HTR-8/SVneo (cell line): ENCODE measurements around the gene CRELD2.

ENCODE experiments used
- DNase-seq: peaks from one replicate; pipeline ENCODE4 v3.0.0; 2011; ENCODE audit warnings: low spot score, mixed read lengths; ENCODE audit not compliant: insufficient read length
- FAIRE-seq: peaks from 2 replicates; lab custom pipeline; 2011; peaks lifted over from hg19 to GRCh38; lab: Jason Lieb, UNC

Gene CRELD2

GRCh38 chr22:49953027-49953679 is 34.7 kb downstream of the CRELD2 start:
- peak; percentile 38 for FAIRE-seq

GRCh38 chr22:49953680-49954344 is 35.4 kb downstream of the CRELD2 start:
- no peak for DNase-seq
- no peak for FAIRE-seq

More at GRCh38 chr22:49953027-49953679, 34.7 kb downstream of the CRELD2 start:
- DNase-seq, result no peak

DNA sequence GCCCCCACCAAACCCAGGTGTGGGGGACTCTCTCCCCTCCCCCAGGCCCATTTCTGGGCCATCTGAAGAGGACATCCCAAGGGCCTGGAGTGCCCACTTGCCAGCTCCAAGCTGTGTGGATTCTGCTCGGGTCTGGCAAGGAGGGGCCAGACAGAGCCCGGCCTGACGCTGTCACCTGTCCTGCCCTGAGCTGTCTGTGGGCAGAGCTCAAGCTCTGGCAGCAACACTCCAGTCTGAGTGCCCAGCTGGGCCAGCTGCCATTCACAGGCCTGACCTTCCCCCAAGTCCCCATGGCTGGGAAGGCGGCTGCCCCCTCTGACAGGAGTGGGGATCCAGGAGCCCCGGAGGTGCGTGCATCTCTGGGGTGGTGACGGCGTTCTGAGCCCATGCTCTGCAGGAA is 35.9 kb downstream of the CRELD2 start:
- DNase-seq (no peak), FAIRE-seq (no peak)

- FAIRE-seq, result no peak
Observed at GRCh38 chr22:49954991-49955580, 36.7 kb downstream of the CRELD2 start.

GRCh38 chr22:49955581-49956417 is 37.4 kb downstream of the CRELD2 start:
- DNase-seq (no peak), FAIRE-seq (no peak)

More at GRCh38 chr22:49954991-49955580, 36.7 kb downstream of the CRELD2 start:
- DNase-seq, result no peak

DNA sequence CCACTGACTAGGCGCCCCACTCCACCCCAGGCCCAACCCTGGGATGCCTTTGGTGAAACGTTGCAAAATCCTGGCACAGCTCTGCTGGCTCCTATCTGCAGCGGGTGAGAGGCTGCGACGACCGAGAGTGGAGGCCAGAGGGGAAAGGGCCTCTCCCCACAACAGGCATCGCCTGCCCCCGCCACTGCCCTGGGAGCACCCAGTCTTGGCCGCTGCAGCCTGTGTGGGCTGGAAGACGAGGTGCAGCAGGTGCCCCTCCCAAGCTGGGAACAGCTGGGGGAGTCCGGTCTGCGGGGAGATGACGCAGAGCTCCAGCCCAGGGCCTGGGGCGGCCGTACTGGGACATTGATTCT is 38.0 kb downstream of the CRELD2 start:
- no peak for DNase-seq
- no peak for FAIRE-seq

DNA sequence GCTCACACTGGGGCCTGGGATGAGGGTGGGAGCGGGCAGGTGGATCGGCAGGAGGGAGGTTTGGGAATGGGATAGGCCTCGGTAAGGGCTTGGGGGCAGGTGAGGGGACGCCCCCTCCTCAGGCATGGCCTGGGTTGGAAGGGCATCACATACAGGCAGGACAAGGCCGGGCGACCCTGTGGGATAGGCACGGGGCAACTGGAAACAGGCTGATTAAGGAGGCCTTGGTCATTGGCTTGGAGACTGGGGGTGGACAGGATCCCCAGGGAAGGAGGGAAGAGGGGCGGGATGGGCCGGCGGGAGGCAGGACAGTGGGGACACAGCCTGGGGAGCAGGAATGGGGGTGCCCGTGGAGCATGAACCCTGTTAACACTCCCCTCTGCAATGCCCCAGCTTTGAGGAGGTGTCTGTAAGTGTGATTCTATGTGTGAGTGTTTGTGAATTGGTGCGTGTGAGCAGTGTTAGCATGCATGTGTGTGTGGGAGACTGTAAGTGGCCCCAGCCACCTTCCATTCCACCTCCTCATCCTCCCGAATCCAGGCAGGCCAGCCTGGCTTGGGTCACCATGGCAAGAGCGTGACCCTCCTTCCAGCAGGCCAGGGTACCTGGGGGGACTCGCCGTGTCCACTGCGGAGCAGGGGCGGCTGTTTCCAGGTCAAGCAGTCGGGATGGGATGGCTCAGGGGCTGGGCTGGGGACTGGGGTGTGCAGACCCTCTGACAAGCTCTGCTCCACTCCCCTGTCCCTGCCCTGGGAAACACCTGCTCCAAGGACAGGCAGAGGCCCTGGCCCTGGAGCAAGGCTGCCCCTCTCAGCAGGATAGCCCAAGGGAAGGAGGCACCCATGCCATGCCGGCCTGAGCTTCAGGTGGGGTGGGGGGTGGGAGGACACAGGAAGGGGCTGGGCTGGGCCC is 38.7 kb downstream of the CRELD2 start:
- no peak for DNase-seq
- FAIRE-seq, result no peak

GRCh38 chr22:49957826-49958365 is 39.5 kb downstream of the CRELD2 start:
- no peak for FAIRE-seq

DNA sequence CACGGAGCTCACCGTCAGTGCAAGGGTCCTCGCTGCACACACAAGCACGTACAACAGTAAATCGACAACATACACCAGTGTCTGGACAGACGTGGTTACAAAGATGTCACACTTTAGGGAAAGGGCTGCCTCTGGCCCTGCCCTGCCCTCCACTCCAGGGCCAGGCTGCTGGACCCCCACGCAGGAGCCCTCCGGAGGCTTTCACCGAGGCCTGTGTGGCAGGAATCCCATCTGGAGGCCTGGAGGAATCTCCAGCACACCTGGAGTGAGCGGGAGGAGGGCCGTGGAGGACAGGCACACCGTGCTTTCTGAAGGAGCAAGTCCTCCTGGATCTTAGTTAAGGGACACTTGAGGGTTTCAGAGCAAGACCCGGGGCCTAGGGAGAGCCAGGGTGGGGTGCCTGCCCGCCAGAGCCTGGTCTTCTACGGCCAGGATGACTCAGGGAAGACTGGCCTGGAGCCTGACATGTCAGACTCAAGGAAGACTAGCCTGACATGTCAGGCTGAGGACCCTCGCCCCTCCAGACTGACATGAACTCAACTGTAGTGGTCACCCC is 40.0 kb downstream of the CRELD2 start:
- FAIRE-seq, result peak; percentile 49
- DNase-seq, result no peak

More at GRCh38 chr22:49957826-49958365, 39.5 kb downstream of the CRELD2 start:
- DNase-seq, result no peak

GRCh38 chr22:49958931-49959781 is 40.7 kb downstream of the CRELD2 start:
- peak; percentile 44 for FAIRE-seq
- no peak for DNase-seq

- peak; percentile 67 for FAIRE-seq
- DNase-seq, result no peak
Observed at GRCh38 chr22:49959782-49960158, 41.3 kb downstream of the CRELD2 start.

DNA sequence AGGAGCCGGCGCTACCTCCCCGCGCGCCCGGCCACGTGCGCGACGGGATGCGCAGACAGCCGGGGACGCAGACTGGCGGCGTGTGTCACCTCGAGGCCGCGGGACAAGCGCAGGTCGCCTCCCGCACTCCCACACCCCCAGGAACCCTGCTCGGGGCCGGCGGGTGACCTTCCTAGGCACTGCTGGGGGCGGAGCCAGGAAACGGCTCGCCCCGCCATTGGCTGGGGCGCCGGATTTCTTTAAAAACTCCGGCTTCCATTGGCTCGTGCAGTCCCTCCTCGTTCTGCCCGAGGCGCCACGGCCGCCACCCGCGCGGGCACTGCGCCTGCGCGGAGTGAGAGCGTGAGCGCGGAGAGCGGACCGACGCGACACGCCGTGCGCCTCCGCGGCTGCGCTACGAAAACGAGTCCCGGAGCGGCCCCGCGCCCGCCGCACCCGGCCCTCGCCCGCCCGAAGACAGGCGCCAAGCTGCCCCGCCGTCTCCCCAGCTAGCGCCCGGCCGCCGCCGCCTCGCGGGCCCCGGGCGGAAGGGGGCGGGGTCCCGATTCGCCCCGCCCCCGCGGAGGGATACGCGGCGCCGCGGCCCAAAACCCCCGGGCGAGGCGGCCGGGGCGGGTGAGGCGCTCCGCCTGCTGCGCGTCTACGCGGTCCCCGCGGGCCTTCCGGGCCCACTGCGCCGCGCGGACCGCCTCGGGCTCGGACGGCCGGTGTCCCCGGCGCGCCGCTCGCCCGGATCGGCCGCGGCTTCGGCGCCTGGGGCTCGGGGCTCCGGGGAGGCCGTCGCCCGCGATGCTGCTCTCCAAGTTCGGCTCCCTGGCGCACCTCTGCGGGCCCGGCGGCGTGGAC is 41.9 kb downstream of the CRELD2 start, which contains the start of gene PIM3:
Gene PIM3, plus strand, starts transcription at position 614 of the 846 bp plus-strand sequence. Its CDS starts 176 bp downstream, at position 790.
- FAIRE-seq (peak; percentile 88), DNase-seq (peak; percentile 91)

DNA sequence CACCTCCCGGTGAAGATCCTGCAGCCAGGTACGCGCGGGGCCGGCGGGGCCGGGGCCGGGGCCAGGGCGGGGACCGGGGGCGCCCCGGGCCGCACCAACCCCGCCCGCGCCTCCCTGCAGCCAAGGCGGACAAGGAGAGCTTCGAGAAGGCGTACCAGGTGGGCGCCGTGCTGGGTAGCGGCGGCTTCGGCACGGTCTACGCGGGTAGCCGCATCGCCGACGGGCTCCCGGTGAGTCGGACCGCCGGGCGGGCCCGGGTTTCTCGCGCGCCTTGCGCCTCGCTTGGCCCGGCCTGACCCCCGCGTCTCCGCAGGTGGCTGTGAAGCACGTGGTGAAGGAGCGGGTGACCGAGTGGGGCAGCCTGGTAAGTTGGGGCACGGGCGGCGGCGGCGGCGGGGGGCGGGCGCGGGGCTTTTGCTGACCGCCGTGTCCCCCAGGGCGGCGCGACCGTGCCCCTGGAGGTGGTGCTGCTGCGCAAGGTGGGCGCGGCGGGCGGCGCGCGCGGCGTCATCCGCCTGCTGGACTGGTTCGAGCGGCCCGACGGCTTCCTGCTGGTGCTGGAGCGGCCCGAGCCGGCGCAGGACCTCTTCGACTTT is 42.7 kb downstream of the CRELD2 start:
- no peak for DNase-seq

DNA sequence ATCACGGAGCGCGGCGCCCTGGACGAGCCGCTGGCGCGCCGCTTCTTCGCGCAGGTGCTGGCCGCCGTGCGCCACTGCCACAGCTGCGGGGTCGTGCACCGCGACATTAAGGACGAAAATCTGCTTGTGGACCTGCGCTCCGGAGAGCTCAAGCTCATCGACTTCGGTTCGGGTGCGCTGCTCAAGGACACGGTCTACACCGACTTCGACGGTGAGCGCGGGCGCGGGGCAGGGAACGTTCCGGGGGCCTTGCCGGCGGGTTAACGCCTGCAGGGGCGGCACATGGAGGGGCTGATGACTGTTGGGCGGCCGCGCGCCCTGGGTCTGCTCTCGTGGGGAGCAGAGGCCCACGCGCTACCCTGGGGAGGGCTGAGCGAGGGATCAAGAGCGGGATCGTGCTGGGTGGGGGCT is 43.2 kb downstream of the CRELD2 start:
- DNase-seq, result no peak

More for the DNA sequence above, 42.7 kb downstream of the CRELD2 start:
- no peak for FAIRE-seq

GRCh38 chr22:49962012-49962750 is 43.7 kb downstream of the CRELD2 start:
- peak; percentile 83 for DNase-seq
- no peak for FAIRE-seq

More for the DNA sequence above, 43.2 kb downstream of the CRELD2 start:
- no peak for FAIRE-seq
